CD14-positive monocyte (primary cell): ENCODE results near the gene CNRIP1. TPM values are rescaled to one million over a fixed set of nuclear protein-coding genes. Genes with fewer than 3 reads are reported as not detected.

ENCODE experiments used
- DNase-seq, 3 donors: peaks; one replicate each; pipeline ENCODE4 v3.0.0-alpha.2; 2011 to 2022
- H2AFZ ChIP-seq: 2 replicates; pipeline ENCODE4 v1.6.0; 2012; ENCODE audit warnings: mild to moderate bottlenecking, low read depth, low read length, inconsistent platforms; ENCODE audit not compliant: insufficient read depth, poor library complexity, severe bottlenecking
- H3K27ac ChIP-seq, 2 donors: 1 replicate in 1 of 2; 2 replicates in 1 of 2; pipeline ENCODE4 v1.5.1; 2012 to 2013; ENCODE audit warnings: low read length in 2 of 2, control low read depth in 1 of 2, inconsistent platforms in 1 of 2, low read depth in 1 of 2, mild to moderate bottlenecking in 1 of 2
- H3K27me3 ChIP-seq, 2 donors: one replicate each; pipeline versions ENCODE4 v1.6.0 to v1.6.1; 2011 to 2013; ENCODE audit warnings: low read length in 2 of 2; ENCODE audit not compliant: control insufficient read depth in 2 of 2, insufficient read depth in 2 of 2
- H3K36me3 ChIP-seq, 2 donors: replicated peaks in 1 of 2; 1 replicate in 1 of 2; 2 replicates in 1 of 2; pipeline versions ENCODE4 v1.5.1 to v1.6.1; 2012 to 2013; ENCODE audit warnings: low read length in 2 of 2, control low read depth in 1 of 2, inconsistent platforms in 1 of 2, mild to moderate bottlenecking in 1 of 2; ENCODE audit not compliant: insufficient read depth in 2 of 2, control insufficient read depth in 1 of 2
- H3K4me1 ChIP-seq, 2 donors: 1 replicate in 1 of 2; 2 replicates in 1 of 2; pipeline versions ENCODE4 v1.5.1 to v1.6.1; 2012 to 2013; ENCODE audit warnings: low read length in 2 of 2, control low read depth in 1 of 2, inconsistent platforms in 1 of 2, mild to moderate bottlenecking in 1 of 2, moderate library complexity in 1 of 2; ENCODE audit not compliant: insufficient read depth in 2 of 2, control insufficient read depth in 1 of 2
- H3K4me2 ChIP-seq: replicated peaks from 2 replicates; pipeline ENCODE3; 2012; ENCODE audit warnings: low read length, moderate library complexity, mild to moderate bottlenecking; ENCODE audit not compliant: poor library complexity, severe bottlenecking; ENCODE audit errors: extremely low read depth
- H3K4me3 ChIP-seq, 3 experiments: fragments of 200-600 bp in 1 of 3; sonication (generic) in 1 of 3; replicated peaks in 1 of 3; 1 replicate in 2 of 3; 2 replicates in 1 of 3; pipeline ENCODE4 v1.5.1; 2011 to 2013; ENCODE audit warnings: low read length in 3 of 3, mild to moderate bottlenecking in 3 of 3, control low read depth in 2 of 3, low read depth in 2 of 3, inconsistent platforms in 1 of 3, moderate library complexity in 1 of 3
- H3K79me2 ChIP-seq: 2 replicates; pipeline ENCODE4 v1.6.0; 2012; ENCODE audit warnings: mild to moderate bottlenecking, control low read depth, inconsistent platforms, low read length, moderate library complexity; ENCODE audit not compliant: insufficient read depth
- H3K9ac ChIP-seq: 2 replicates; pipeline ENCODE4 v1.6.0; 2017; ENCODE audit warnings: low read length, mild to moderate bottlenecking; ENCODE audit not compliant: insufficient read depth, poor library complexity, severe bottlenecking
- H3K9me3 ChIP-seq, 2 donors: replicated peaks in 1 of 2; 1 replicate in 1 of 2; 2 replicates in 1 of 2; pipeline versions ENCODE4 v1.5.1 to v1.6.1; 2012 to 2013; ENCODE audit warnings: low read length in 2 of 2, control low read depth in 1 of 2; ENCODE audit not compliant: control insufficient read depth in 1 of 2, insufficient read depth in 1 of 2
- H4K20me1 ChIP-seq: 2 replicates; pipeline ENCODE4 v1.6.0; 2012; ENCODE audit warnings: mild to moderate bottlenecking, low read length, control low read depth, moderate library complexity; ENCODE audit not compliant: insufficient read depth
- H3K27ac Mint-ChIP-seq, 7 donors: one replicate each; pipeline ENCODE4 v1.8.0; 2020; ENCODE audit warnings: mild to moderate bottlenecking in 7 of 7, mixed read lengths in 7 of 7, moderate library complexity in 6 of 7, inconsistent platforms in 2 of 7
- H3K27me3 Mint-ChIP-seq, 3 donors: one replicate each; pipeline ENCODE4 v1.8.0; 2021 to 2022; ENCODE audit warnings: low read depth in 3 of 3, mild to moderate bottlenecking in 3 of 3, mixed read lengths in 3 of 3, moderate library complexity in 3 of 3, inconsistent platforms in 1 of 3
- H3K36me3 Mint-ChIP-seq, 2 donors: one replicate each; pipeline ENCODE4 v1.8.0; 2020; ENCODE audit warnings: mixed read lengths in 2 of 2, inconsistent platforms in 1 of 2, mild to moderate bottlenecking in 1 of 2
- H3K4me1 Mint-ChIP-seq: one replicate; pipeline ENCODE4 v1.8.0; 2020; ENCODE audit warnings: mild to moderate bottlenecking, mixed read lengths
- H3K4me3 Mint-ChIP-seq, 2 donors: one replicate each; pipeline ENCODE4 v1.8.0; 2020; ENCODE audit warnings: mild to moderate bottlenecking in 2 of 2, mixed read lengths in 2 of 2, moderate library complexity in 1 of 2
- H3K9me3 Mint-ChIP-seq, 7 donors: one replicate each; pipeline ENCODE4 v1.8.0; 2020 to 2022; ENCODE audit warnings: mixed read lengths in 7 of 7, mild to moderate bottlenecking in 6 of 7, moderate library complexity in 6 of 7, inconsistent platforms in 2 of 7
- WGBS: methylation state at CpG from one replicate; pipeline ENCODE4 v1.1.5; 2013; ENCODE audit warnings: missing lambda C conversion rate; ENCODE audit not compliant: insufficient coverage; 5-methylcytosine and 5-hydroxymethylcytosine counted together
- intact Hi-C, 2 donors: fragments of 100-400 bp; cut with micrococcal nuclease; formaldehyde crosslinking; loops; one replicate each; pipeline versions ENCODE4 v1.15.0 to v1.15.1; 2023
- polyA plus RNA-seq, 3 donors: library from polyadenylated mRNA; depleted of rRNA in 1 of 3; unstranded in 2 of 3; stranded (reverse) in 1 of 3; fragments of 300-500 nt in 2 of 3; fragments of >200 nt in 1 of 3; fragmentation: Illumina TruSeq in 2 of 3; gene quantifications; 1 replicate in 2 of 3; 2 replicates in 1 of 3; pipeline ENCODE4 v1.2.3, GENCODE V29; 2012 to 2021
- TF ChIP-seq, protein P1 (sequence below): fragments of 200-600 bp; IDR thresholded peaks from one replicate; pipeline ENCODE4 v1.8.0; 2022; ENCODE audit warnings: antibody characterized with exemption, mild to moderate bottlenecking

CNRIP1 gene
- polyA plus RNA-seq, 3 donors: 0.09 to 0.53 (median 0.17) TPM

DNA sequence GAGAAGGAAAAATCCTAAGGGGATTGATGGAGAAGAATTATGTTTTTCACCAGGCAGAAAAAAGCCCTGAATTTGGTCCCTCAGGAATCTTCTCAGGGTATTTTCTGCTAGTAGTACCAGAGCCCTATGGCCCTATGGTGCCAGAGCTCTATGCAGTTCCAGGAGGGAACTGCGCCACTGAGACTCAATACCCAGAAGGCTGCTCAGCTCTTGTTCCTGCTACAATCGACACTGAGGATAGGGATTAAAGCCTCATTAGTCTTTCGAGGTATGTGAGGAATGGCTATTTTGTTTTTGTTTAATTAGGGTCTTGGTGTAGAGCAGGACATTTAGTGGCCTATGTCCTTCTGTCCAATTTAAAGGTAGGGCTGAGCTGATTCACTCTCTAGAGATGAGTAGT, 45.7 kb downstream of the CNRIP1 start:
- intact Hi-C loops: no loop called here
- 100% methylated on average over 1 of the region's 3 CpGs for WGBS
- H3K27ac Mint-ChIP-seq: peak overlapping the region in 1 of 7 donors; percentile 21

DNA sequence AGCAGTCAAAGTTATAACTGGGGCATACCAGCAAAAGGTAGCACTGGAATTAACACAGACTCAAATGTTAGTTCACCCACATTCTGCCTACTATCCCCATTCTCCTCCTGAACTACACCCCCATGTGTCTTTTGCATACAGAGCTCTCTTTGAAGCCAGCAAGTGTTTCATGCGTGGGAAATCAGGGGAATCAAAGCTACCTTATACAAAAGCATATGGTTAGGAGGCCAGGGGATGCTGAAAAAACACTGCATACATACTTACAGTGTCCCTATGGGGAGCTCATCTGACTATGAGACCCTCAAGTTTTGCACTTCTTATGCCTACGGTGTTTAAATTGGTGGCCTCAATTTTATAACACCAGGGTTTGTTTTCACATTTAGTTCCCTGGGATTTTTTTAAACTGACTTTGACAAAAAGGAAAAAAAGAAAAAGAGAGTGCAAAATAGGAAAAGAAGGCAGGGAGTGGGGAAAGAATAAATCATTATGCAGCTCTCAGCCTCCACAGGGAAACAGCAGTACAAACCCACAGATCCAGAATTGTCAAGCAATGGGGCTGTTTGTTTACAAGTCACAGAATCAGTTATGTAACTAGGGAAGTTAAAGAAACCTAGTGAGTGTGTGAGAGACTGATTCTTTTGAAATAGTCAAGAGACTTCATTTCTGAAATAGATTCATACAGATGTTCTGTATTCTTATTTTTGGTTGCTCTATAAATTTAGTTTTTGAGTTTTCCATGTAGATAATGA, 47.3 kb downstream of the CNRIP1 start:
- Histone ChIP-seq H3K36me3 (no peaks in the 10 kb centered on the region), H3K4me3 (peak overlapping the region in 1 of 3 experiments; percentile 7), H3K27me3 (no peaks in the 10 kb centered on the region), H3K4me1 (peaks cover 17 to 22% of the 10 kb centered on the region in 2 donors), H3K4me2 (peak overlapping the region; percentile 22), H3K27ac (peak overlapping the region in 1 of 2 donors; percentile 72), H3K79me2 (no peaks in the 10 kb centered on the region), H3K9ac (no peak overlapping the region), H3K9me3 (no peaks in the 10 kb centered on the region), H2AFZ (no peak overlapping the region), H4K20me1 (no peaks in the 10 kb centered on the region)
- WGBS: no CpG with 5 or more reads among the region's 2 CpGs
- Mint-ChIP-seq H3K4me1 (peaks cover 19% of the 10 kb centered on the region), H3K4me3 (no peak overlapping the region), H3K36me3 (no peaks in the 10 kb centered on the region), H3K9me3 (peaks cover 0 to 5% (median 0%) of the 10 kb centered on the region in 7 donors), H3K27me3 (peaks cover 0 to 5% (median 0%) of the 10 kb centered on the region in 3 donors), H3K27ac (peak overlapping the region; percentile 54 to 94 (median 90))
- peak; percentile 63 to 84 (median 71) for DNase-seq
- intact Hi-C loops: no loop called here
- TF ChIP-seq, protein P1, sequence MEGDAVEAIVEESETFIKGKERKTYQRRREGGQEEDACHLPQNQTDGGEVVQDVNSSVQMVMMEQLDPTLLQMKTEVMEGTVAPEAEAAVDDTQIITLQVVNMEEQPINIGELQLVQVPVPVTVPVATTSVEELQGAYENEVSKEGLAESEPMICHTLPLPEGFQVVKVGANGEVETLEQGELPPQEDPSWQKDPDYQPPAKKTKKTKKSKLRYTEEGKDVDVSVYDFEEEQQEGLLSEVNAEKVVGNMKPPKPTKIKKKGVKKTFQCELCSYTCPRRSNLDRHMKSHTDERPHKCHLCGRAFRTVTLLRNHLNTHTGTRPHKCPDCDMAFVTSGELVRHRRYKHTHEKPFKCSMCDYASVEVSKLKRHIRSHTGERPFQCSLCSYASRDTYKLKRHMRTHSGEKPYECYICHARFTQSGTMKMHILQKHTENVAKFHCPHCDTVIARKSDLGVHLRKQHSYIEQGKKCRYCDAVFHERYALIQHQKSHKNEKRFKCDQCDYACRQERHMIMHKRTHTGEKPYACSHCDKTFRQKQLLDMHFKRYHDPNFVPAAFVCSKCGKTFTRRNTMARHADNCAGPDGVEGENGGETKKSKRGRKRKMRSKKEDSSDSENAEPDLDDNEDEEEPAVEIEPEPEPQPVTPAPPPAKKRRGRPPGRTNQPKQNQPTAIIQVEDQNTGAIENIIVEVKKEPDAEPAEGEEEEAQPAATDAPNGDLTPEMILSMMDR: no peak

More for the DNA sequence above, 45.7 kb downstream of the CNRIP1 start:
- H3K27me3 Mint-ChIP-seq: peaks cover 0 to 5% (median 0%) of the 10 kb centered on the region in 3 donors
- H3K4me3 ChIP-seq: no peak overlapping the region
- H3K36me3 ChIP-seq: no peaks in the 10 kb centered on the region
- peaks cover 17 to 22% of the 10 kb centered on the region in 2 donors for H3K4me1 ChIP-seq
- peaks cover 0 to 3% (median 0%) of the 10 kb centered on the region in 7 donors for H3K9me3 Mint-ChIP-seq
- H3K36me3 Mint-ChIP-seq: no peaks in the 10 kb centered on the region
- peaks cover 19% of the 10 kb centered on the region for H3K4me1 Mint-ChIP-seq
- no peak for DNase-seq
- H3K9ac ChIP-seq: no peak overlapping the region
- H3K4me3 Mint-ChIP-seq: no peak overlapping the region
- TF ChIP-seq, protein P1: no peak
- no peak overlapping the region for H3K27ac ChIP-seq
- no peaks in the 10 kb centered on the region for H3K79me2 ChIP-seq
- H3K4me2 ChIP-seq: no peak overlapping the region
- no peaks in the 10 kb centered on the region for H4K20me1 ChIP-seq
- H2AFZ ChIP-seq: no peak overlapping the region
- no peaks in the 10 kb centered on the region for H3K27me3 ChIP-seq
- no peaks in the 10 kb centered on the region for H3K9me3 ChIP-seq
